Measurements from ENCODE around the gene TAS2R31.
"Not testable (repeated sequence)": the region's sequence is repeated elsewhere in the genome, so short reads cannot be mapped to it uniquely, and the experiment has no call there.

GRCh38 chr12:11041366-11041765, 10.2 kb upstream of the TAS2R31 start:
- not testable (repeated sequence) for TF ChIP-seq CTCF (IDR thresholded peaks at IDR 0.05; ENCODE audit: poor library complexity); EZH2 (IDR thresholded peaks at IDR 0.05; ENCODE audit: borderline replicate concordance)
